H1 (cell line): Measurements from ENCODE around the gene C10orf95. TPM values are rescaled to one million over a fixed set of nuclear protein-coding genes. Genes with fewer than 3 reads are reported as not detected.

ENCODE experiments used
- CTCF ChIA-PET: fragments of 300-600 bp; sonication (Branson Sonifier 250); formaldehyde crosslinking; loops from one replicate; lab custom pipeline; 2021; ENCODE audit not compliant: partially characterized antibody; lab: Charles Lee
- POLR2A ChIA-PET: fragments of 300-600 bp; sonication (Branson Sonifier 250); formaldehyde crosslinking; loops from one replicate; lab custom pipeline; 2021; ENCODE audit warnings: inconsistent platforms; ENCODE audit not compliant: partially characterized antibody; lab: Charles Lee
- DNase-seq, 2 experiments: peaks; one replicate each; pipeline versions ENCODE4 v3.0.0 to v3.0.0-alpha.2; 2010 to 2022; ENCODE audit warnings: low spot score in 2 of 2, low read depth in 1 of 2, mixed read lengths in 1 of 2
- FAIRE-seq: peaks from 2 replicates; lab custom pipeline; 2011; peaks lifted over from hg19 to GRCh38; lab: Jason Lieb, UNC
- H2AFZ ChIP-seq: 2 replicates; pipeline ENCODE4 v1.8.1; 2012; ENCODE audit warnings: low read length, inconsistent platforms
- H2AK5ac ChIP-seq: 2 replicates; pipeline ENCODE4 v1.6.1; 2013; ENCODE audit warnings: low read depth, low read length
- H2BK120ac ChIP-seq: replicated peaks from 2 replicates; pipeline ENCODE3; 2013; ENCODE audit warnings: low read depth, low read length, inconsistent platforms
- H2BK12ac ChIP-seq: 2 replicates; pipeline ENCODE4 v1.6.1; 2013; ENCODE audit warnings: low read depth, low read length
- H2BK15ac ChIP-seq: 2 replicates; pipeline ENCODE4 v1.6.1; 2013; ENCODE audit warnings: low read length
- H2BK20ac ChIP-seq: 2 replicates; pipeline ENCODE4 v1.6.1; 2013; ENCODE audit warnings: low read length
- H2BK5ac ChIP-seq: 2 replicates; pipeline ENCODE4 v1.6.1; 2013; ENCODE audit warnings: low read depth, low read length
- H3K14ac ChIP-seq: 2 replicates; pipeline ENCODE4 v1.6.1; 2013; ENCODE audit warnings: inconsistent platforms; ENCODE audit not compliant: insufficient read length
- H3K18ac ChIP-seq: 2 replicates; pipeline ENCODE4 v1.6.1; 2013; ENCODE audit warnings: low read length; ENCODE audit errors: extremely low read depth
- H3K23ac ChIP-seq: 2 replicates; pipeline ENCODE4 v1.6.1; 2013; ENCODE audit warnings: inconsistent platforms; ENCODE audit not compliant: insufficient read length
- H3K23me2 ChIP-seq: 2 replicates; pipeline ENCODE4 v1.6.1; 2013; ENCODE audit warnings: low read depth, low read length
- H3K27ac ChIP-seq: 2 replicates; pipeline ENCODE4 v1.6.1; 2011; ENCODE audit warnings: low read depth, low read length, inconsistent platforms
- H3K27me3 ChIP-seq, 4 experiments: replicated peaks in 1 of 4; 1 replicate in 1 of 4; 2 replicates in 3 of 4; pipeline versions ENCODE4 v1.6.1 to v1.8.1; 2011 to 2013; ENCODE audit warnings: low read length in 3 of 4, mild to moderate bottlenecking in 3 of 4, inconsistent platforms in 2 of 4, mixed read lengths in 2 of 4, moderate library complexity in 1 of 4; ENCODE audit not compliant: control insufficient read depth in 3 of 4, insufficient read depth in 3 of 4; ENCODE audit errors: extremely low read depth in 1 of 4
- H3K36me3 ChIP-seq, 4 experiments: 2 replicates each; pipeline versions ENCODE4 v1.6.1 to v1.8.1; 2011 to 2013; ENCODE audit warnings: mild to moderate bottlenecking in 4 of 4, low read length in 3 of 4, moderate library complexity in 2 of 4, control low read depth in 1 of 4, inconsistent platforms in 1 of 4; ENCODE audit not compliant: insufficient read depth in 4 of 4, control insufficient read depth in 2 of 4
- H3K4ac ChIP-seq: replicated peaks from 2 replicates; pipeline ENCODE3; 2013; ENCODE audit warnings: low read length, low read depth, mixed read lengths, inconsistent platforms; ENCODE audit not compliant: insufficient read length
- H3K4me1 ChIP-seq, 4 experiments: replicated peaks in 1 of 4; 1 replicate in 1 of 4; 2 replicates in 3 of 4; pipeline versions ENCODE4 v1.6.1 to v1.8.1; 2011 to 2013; ENCODE audit warnings: low read length in 3 of 4, inconsistent platforms in 2 of 4, mixed read lengths in 1 of 4; ENCODE audit not compliant: insufficient read depth in 4 of 4, control insufficient read depth in 3 of 4
- H3K4me2 ChIP-seq, 2 experiments: 2 replicates each; pipeline versions ENCODE4 v1.6.1 to v1.8.1; 2011 to 2013; ENCODE audit warnings: low read depth in 2 of 2, low read length in 2 of 2, control low read depth in 1 of 2, inconsistent platforms in 1 of 2, mild to moderate bottlenecking in 1 of 2; ENCODE audit not compliant: insufficient read depth in 1 of 2
- H3K4me3 ChIP-seq, 4 experiments: fragments of 200-600, 300-600 bp in 1 of 4; sonication (generic), shearing (Covaris generic), sonication (Bioruptor Twin) in 1 of 4; 2 replicates each; pipeline versions ENCODE4 v1.5.1 to v1.8.1; 2011 to 2016; ENCODE audit warnings: low read length in 4 of 4, low read depth in 3 of 4, control low read depth in 2 of 4, inconsistent platforms in 2 of 4, mild to moderate bottlenecking in 2 of 4, mixed read lengths in 1 of 4, moderate library complexity in 1 of 4; ENCODE audit not compliant: insufficient read depth in 2 of 4; ENCODE audit errors: extremely low read depth in 1 of 4
- H3K56ac ChIP-seq: replicated peaks from 2 replicates; pipeline ENCODE3; 2013; ENCODE audit warnings: low read depth, mild to moderate bottlenecking, mixed read lengths, low read length, inconsistent platforms; ENCODE audit not compliant: insufficient read length
- H3K79me1 ChIP-seq: 2 replicates; pipeline ENCODE4 v1.6.1; 2013; ENCODE audit warnings: low read depth, low read length, control low read depth
- H3K79me2 ChIP-seq, 2 experiments: 2 replicates each; pipeline versions ENCODE4 v1.6.1 to v1.8.1; 2012 to 2013; ENCODE audit warnings: low read length in 2 of 2, mild to moderate bottlenecking in 2 of 2, inconsistent platforms in 1 of 2; ENCODE audit not compliant: insufficient read depth in 2 of 2, control insufficient read depth in 1 of 2
- H3K9ac ChIP-seq, 4 experiments: replicated peaks in 1 of 4; 1 replicate in 1 of 4; 2 replicates in 3 of 4; pipeline versions ENCODE4 v1.6.1 to v1.8.1; 2011 to 2013; ENCODE audit warnings: low read depth in 3 of 4, low read length in 3 of 4, control low read depth in 2 of 4, mild to moderate bottlenecking in 2 of 4, moderate library complexity in 2 of 4, inconsistent platforms in 1 of 4; ENCODE audit errors: extremely low read depth in 1 of 4
- H3K9me3 ChIP-seq, 2 experiments: 2 replicates each; pipeline versions ENCODE4 v1.6.1 to v1.8.1; 2012 to 2013; ENCODE audit warnings: mild to moderate bottlenecking in 2 of 2, moderate library complexity in 2 of 2, control low read depth in 1 of 2, inconsistent platforms in 1 of 2, low read depth in 1 of 2, low read length in 1 of 2, mixed read lengths in 1 of 2; ENCODE audit not compliant: insufficient read depth in 2 of 2
- H4K20me1 ChIP-seq, 2 experiments: replicated peaks in 1 of 2; 2 replicates each; pipeline versions ENCODE3 to v1.8.1; 2011 to 2013; ENCODE audit warnings: inconsistent platforms in 2 of 2, low read length in 2 of 2, mild to moderate bottlenecking in 1 of 2; ENCODE audit not compliant: insufficient read depth in 2 of 2, control insufficient read depth in 1 of 2
- H4K5ac ChIP-seq: 2 replicates; pipeline ENCODE4 v1.6.1; 2013; ENCODE audit warnings: low read length, low read depth, mixed read lengths, inconsistent platforms; ENCODE audit not compliant: insufficient read length
- H4K8ac ChIP-seq: 2 replicates; pipeline ENCODE4 v1.8.0; 2013; ENCODE audit warnings: mild to moderate bottlenecking, moderate library complexity, low read length, inconsistent platforms; ENCODE audit not compliant: insufficient read depth; ENCODE audit errors: extremely low read depth
- H4K91ac ChIP-seq: replicated peaks from 2 replicates; pipeline ENCODE3; 2013; ENCODE audit warnings: low read length, mixed read lengths, inconsistent platforms; ENCODE audit not compliant: insufficient read length
- BACH1 ChIP-seq: IDR thresholded peaks from 2 replicates; pipeline ENCODE4 v1.6.1; 2012; ENCODE audit warnings: low read length, improper control_type of control experiment
- BRCA1 ChIP-seq: IDR thresholded peaks from 2 replicates; pipeline ENCODE4 v1.6.1; 2012; ENCODE audit warnings: low read depth, low read length, improper control_type of control experiment
- CEBPB ChIP-seq: IDR thresholded peaks from 2 replicates; pipeline ENCODE4 v1.6.1; 2012; ENCODE audit warnings: low read depth, low read length
- CHD2 ChIP-seq: IDR thresholded peaks from 2 replicates; pipeline ENCODE4 v1.6.1; 2012; ENCODE audit warnings: low read length, improper control_type of control experiment
- EP300 ChIP-seq, 2 experiments: IDR thresholded peaks; 1 replicate in 1 of 2; 2 replicates in 1 of 2; pipeline ENCODE4 v1.6.1; 2011 to 2012; ENCODE audit warnings: low read depth in 2 of 2, low read length in 2 of 2, mild to moderate bottlenecking in 2 of 2, borderline replicate concordance in 1 of 2, inconsistent platforms in 1 of 2, moderate library complexity in 1 of 2
- KDM5A ChIP-seq: fragments of 200-600 bp; IDR thresholded peaks from 2 replicates; pipeline ENCODE4 v1.7.1; 2012; ENCODE audit warnings: mild to moderate bottlenecking, low read length, inconsistent platforms, mixed read lengths
- RAD21 ChIP-seq, 2 experiments: IDR thresholded peaks in 1 of 2; conservative IDR thresholded peaks in 1 of 2; 2 replicates each; pipeline ENCODE4 v1.6.1; 2011; ENCODE audit warnings: low read depth in 2 of 2, low read length in 2 of 2, improper control_type of control experiment in 1 of 2, inconsistent platforms in 1 of 2, mild to moderate bottlenecking in 1 of 2, moderate library complexity in 1 of 2
- RNF2 ChIP-seq: fragments of 200-900, 300-1000 bp; sonication (generic); IDR thresholded peaks from 2 replicates; pipeline ENCODE4 v1.7.1; 2016; ENCODE audit warnings: borderline replicate concordance, low read depth, mild to moderate bottlenecking, antibody characterized with exemption, low read length; ENCODE audit not compliant: poor library complexity, severe bottlenecking; ENCODE audit errors: missing control alignments
- RXRA ChIP-seq: IDR thresholded peaks from 2 replicates; pipeline ENCODE4 v1.6.1; 2011; ENCODE audit warnings: low read depth, mild to moderate bottlenecking, low read length, moderate library complexity; ENCODE audit not compliant: insufficient read depth
- SIX5 ChIP-seq: IDR thresholded peaks from 2 replicates; pipeline ENCODE4 v1.6.1; 2011; ENCODE audit warnings: mild to moderate bottlenecking, low read depth, low read length
- SP4 ChIP-seq: IDR thresholded peaks from 2 replicates; pipeline ENCODE4 v1.6.1; 2012; ENCODE audit warnings: low read length, inconsistent platforms
- WGBS, 2 experiments: shearing (Covaris generic) in 1 of 2; methylation state at CpG; one replicate each; pipeline versions ENCODE4 v1.1.6 to v1.1.7; 2013 to 2015; ENCODE audit warnings: low lambda C conversion rate in 2 of 2, mixed read lengths in 2 of 2, inconsistent platforms in 1 of 2, low coverage in 1 of 2, missing lambda C conversion rate in 1 of 2; ENCODE audit not compliant: insufficient replicate concordance in 2 of 2, insufficient coverage in 1 of 2, insufficient read length in 1 of 2; ENCODE audit errors: extremely low coverage in 1 of 2, missing lambda C conversion rate in 1 of 2; 5-methylcytosine and 5-hydroxymethylcytosine counted together
- polyA plus RNA-seq, 7 experiments: library from polyadenylated mRNA; depleted of rRNA in 3 of 7; stranded (reverse) in 5 of 7; unstranded in 2 of 7; fragments of >200 nt in 5 of 7; fragments of 200-250 nt in 2 of 7; gene quantifications; 1 replicate in 5 of 7; 2 replicates in 1 of 7; 4 replicates in 1 of 7; pipeline versions ENCODE4 v1.2.1 to v1.2.3, GENCODE V29; 2011 to 2013; ENCODE audit warnings: missing spikeins in 2 of 7, mixed read lengths in 2 of 7
- total RNA-seq: library from RNA; stranded (reverse); fragmentation: NEBNext Ultra II Directional; extraction: Animal tissue kit (Norgen Biotek cat#: 25700); gene quantifications from 2 replicates; pipeline ENCODE4 v1.2.1, GENCODE V29; 2021

Gene C10orf95
- total and polyA plus RNA-seq, 2 of the 8 experiments (the other 6 are each of a cell fraction or from before 2014, with no cell fraction given): 0.34 to 0.48 TPM

- H3K27me3 ChIP-seq: peaks cover 17 to 45% (median 44%) of the 10 kb centered on the region in 4 experiments
- no peak overlapping the region for H2AFZ ChIP-seq
- H2BK5ac ChIP-seq: no peak overlapping the region
- ChIA-PET CTCF (interaction anchor here (0.9 to 16.4 kb wide), 8 partner anchors 7 to 175 kb away, joined by 4 to 357 read pairs (median 51); partner anchors contain the start of genes ELOVL3, NFKB2 and PSD), POLR2A (interaction anchor here (0.7 to 5.9 kb wide), 4 partner anchors 8 to 65 kb away, joined by 3 to 33 read pairs (median 6); partner anchors contain the start of genes FBXL15 and NFKB2)
- no peak overlapping the region for H3K18ac ChIP-seq
- H4K8ac ChIP-seq: no peak overlapping the region
- H4K91ac ChIP-seq: no peak overlapping the region
- H3K79me1 ChIP-seq: no peaks in the 10 kb centered on the region
- FAIRE-seq (no peak), DNase-seq (no peak)
- no peak overlapping the region for H2BK12ac ChIP-seq
- H3K4ac ChIP-seq: no peak overlapping the region
- 94% methylated on average over 2 of the region's 2 CpGs; no CpG with 5 or more reads in 1 of the 2 experiments for WGBS, 2 experiments
- no peak for TF ChIP-seq EP300 (IDR thresholded peaks at IDR 0.05; ENCODE audit: borderline replicate concordance in 1 of 2, low read depth in 2 of 2, low read length in 2 of 2)
- no peak for TF ChIP-seq RXRA
- TF ChIP-seq CEBPB: no peak
- no peak for TF ChIP-seq SIX5
- no peak for TF ChIP-seq SP4
- no peak for TF ChIP-seq BRCA1
- TF ChIP-seq RAD21 (IDR thresholded peaks at IDR 0.05 in 1 of 2, conservative IDR thresholded peaks at IDR 0.05 in 1 of 2; ENCODE audit: low read depth in 2 of 2, low read length in 2 of 2): no peak
- no peak for TF ChIP-seq BACH1
- no peak for TF ChIP-seq KDM5A
- TF ChIP-seq CHD2: no peak
- no peak for TF ChIP-seq RNF2
- no peak overlapping the region for H3K9ac ChIP-seq
- H3K23ac ChIP-seq: no peak overlapping the region
- no peak overlapping the region for H3K4me3 ChIP-seq
- H3K14ac ChIP-seq: no peak overlapping the region
- no peak overlapping the region for H2AK5ac ChIP-seq
- no peak overlapping the region for H2BK20ac ChIP-seq
- no peak overlapping the region for H3K4me2 ChIP-seq
- H3K4me1 ChIP-seq: peaks cover 6 to 27% (median 18%) of the 10 kb centered on the region in 4 experiments
- H3K23me2 ChIP-seq: peaks cover 26% of the 10 kb centered on the region
- peaks cover 0 to under 1% (median 0%) of the 10 kb centered on the region in 4 experiments; a peak in 2 of 8 replicates for H3K36me3 ChIP-seq
- no peaks in the 10 kb centered on the region for H3K79me2 ChIP-seq
- no peak overlapping the region for H2BK15ac ChIP-seq
- H3K27ac ChIP-seq: no peak overlapping the region
- no peak overlapping the region for H3K56ac ChIP-seq
- H4K20me1 ChIP-seq: peaks cover 0 to 8% of the 10 kb centered on the region in 2 experiments
- H3K9me3 ChIP-seq: no peaks in the 10 kb centered on the region
- no peak overlapping the region for H2BK120ac ChIP-seq
- no peak overlapping the region for H4K5ac ChIP-seq
Observed at GRCh38 chr10:102406815-102407214, 44.5 kb downstream of the C10orf95 start.
